ENCODE results near the gene IP6K3.

The IP6K3 gene

GRCh38 chr6:33789550-33789895 lies 42.8 kb upstream of the IP6K3 start:
- no peak for TF ChIP-seq CTCF (IDR thresholded peaks at IDR 0.05; ENCODE audit: control insufficient read depth, insufficient read depth, low read depth, low read length, missing control alignments)
- DNase-seq (ENCODE audit: low read depth), result no peak
- peak overlapping the region; percentile 54 for H3K4me3 ChIP-seq (ENCODE audit: control insufficient read depth, low read depth, low read length)

GRCh38 chr6:33788694-33789549 lies 42.2 kb upstream of the IP6K3 start, which contains the start of gene LEMD2:
LEMD2 (minus strand) TSS chr6:33789130; CDS start chr6:33789116, 14 bp downstream.
- DNase-seq (ENCODE audit: low read depth), result peak; percentile 73
- H3K4me3 ChIP-seq (ENCODE audit: control insufficient read depth, low read depth, low read length), result peak within 1 kb of the TSS; percentile 54
- TF ChIP-seq CTCF (IDR thresholded peaks at IDR 0.05; ENCODE audit: control insufficient read depth, insufficient read depth, low read depth, low read length, missing control alignments), result no peak

DNA sequence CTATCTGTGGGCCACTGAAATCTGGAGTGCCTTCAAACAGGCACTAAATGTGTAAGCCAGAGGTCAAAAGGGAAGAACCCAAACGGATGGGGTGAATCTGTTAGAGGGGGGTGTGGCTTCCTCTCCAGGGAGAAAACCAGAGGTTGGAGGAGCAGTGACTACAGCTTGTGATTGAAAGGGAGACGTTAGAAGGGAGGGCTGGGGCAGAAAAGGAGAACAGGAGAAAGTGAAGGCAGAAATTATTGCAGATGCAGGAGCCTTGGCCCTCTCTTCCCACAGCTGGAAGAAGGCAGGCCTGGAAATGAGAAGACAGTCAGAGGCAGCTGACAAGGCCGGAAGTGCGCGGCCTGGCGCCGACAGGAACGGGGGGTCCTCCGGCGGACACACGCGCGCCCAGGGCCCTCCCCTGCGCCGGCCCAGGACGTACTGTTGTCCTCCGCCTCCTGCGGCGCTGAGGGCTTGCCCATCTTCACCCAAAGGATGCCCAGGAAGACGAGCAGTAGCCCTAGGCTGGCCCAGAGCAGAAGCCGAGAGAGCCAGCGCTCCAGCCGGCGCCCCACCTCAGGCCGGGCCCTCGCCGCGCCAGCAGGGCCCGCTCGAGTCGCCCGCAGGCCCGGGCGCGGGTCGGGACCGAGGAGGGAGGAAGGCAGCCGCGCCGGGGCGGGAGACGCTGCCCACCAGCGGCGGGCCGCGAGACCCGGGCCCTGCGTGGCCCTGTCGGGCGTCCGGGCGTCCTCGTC lies 41.4 kb upstream of the IP6K3 start:
- peak overlapping the region; percentile 54 for H3K4me3 ChIP-seq (ENCODE audit: control insufficient read depth, low read depth, low read length)
- TF ChIP-seq CTCF (IDR thresholded peaks at IDR 0.05; ENCODE audit: control insufficient read depth, insufficient read depth, low read depth, low read length, missing control alignments), result no peak
- no peak for DNase-seq (ENCODE audit: low read depth)

DNA sequence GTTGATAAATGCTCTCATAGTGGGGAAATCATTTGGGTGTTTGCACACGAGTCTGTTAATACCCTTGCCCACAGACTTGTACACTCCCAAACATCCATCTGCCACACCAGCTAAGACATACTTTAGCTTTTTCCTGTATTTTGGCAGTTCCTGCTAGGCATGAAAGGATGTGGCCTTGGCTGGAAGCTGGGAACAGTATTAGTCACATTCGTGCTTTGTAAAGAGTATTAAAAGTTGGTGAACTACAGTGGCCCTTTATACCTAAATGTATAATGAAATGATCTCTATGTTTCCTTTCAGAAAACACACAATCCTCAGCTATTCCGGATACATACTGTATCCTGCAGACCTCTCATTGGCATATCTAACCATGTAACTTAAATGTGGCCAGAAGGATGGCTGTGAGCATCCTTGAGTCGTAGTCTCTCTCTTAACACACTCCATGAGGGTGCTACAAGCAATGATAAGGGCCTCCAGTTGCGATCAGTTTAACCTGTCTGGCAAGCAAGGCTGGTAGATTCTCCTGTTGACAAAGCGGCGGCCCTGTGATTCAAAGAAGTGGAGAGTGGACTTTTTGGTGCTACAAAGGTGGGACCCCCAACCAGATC lies 40.7 kb upstream of the IP6K3 start:
- TF ChIP-seq CTCF (IDR thresholded peaks at IDR 0.05; ENCODE audit: control insufficient read depth, insufficient read depth, low read depth, low read length, missing control alignments), result no peak
- DNase-seq (ENCODE audit: low read depth), result no peak

GRCh38 chr6:33786736-33787135 lies 40.0 kb upstream of the IP6K3 start:
- no peak overlapping the region for H3K4me3 ChIP-seq (ENCODE audit: control insufficient read depth, low read depth, low read length)
- DNase-seq (ENCODE audit: low read depth), result no peak
- TF ChIP-seq CTCF (IDR thresholded peaks at IDR 0.05; ENCODE audit: control insufficient read depth, insufficient read depth, low read depth, low read length, missing control alignments), result no peak

More for the DNA sequence above, 40.7 kb upstream of the IP6K3 start:
- peak overlapping the region; percentile 54 for H3K4me3 ChIP-seq (ENCODE audit: control insufficient read depth, low read depth, low read length)

DNA sequence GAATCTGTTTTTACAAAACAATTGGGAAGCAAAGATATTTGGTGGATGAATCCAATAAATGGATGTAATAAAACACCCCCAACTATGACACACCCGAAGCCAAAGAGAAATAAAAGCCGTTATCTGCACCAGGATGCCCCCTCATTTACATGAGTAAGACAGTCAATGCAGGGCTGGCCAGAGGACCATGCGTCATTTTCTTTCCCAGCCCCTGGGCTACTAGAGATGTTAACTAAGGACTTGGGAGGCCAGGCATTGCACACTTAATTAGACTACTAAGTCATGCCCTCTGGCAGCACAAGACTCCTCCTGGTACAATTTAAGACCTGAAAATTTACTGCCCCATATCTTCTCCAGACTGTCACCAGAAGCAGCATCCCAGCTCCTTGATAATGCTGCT lies 39.1 kb upstream of the IP6K3 start:
- no peak overlapping the region for H3K4me3 ChIP-seq (ENCODE audit: control insufficient read depth, low read depth, low read length)
- TF ChIP-seq CTCF (IDR thresholded peaks at IDR 0.05; ENCODE audit: control insufficient read depth, insufficient read depth, low read depth, low read length, missing control alignments), result no peak
- DNase-seq (ENCODE audit: low read depth), result peak; percentile 85
